SK-N-DZ (cell line): ENCODE results near the gene MCRIP2.
"Not testable (repeated sequence)": the region's sequence is repeated elsewhere in the genome, so short reads cannot be mapped to it uniquely, and the experiment has no call there.

Experiments
- DNase-seq: peaks from one replicate; pipeline ENCODE4 v3.0.0-alpha.2; 2015; ENCODE audit warnings: low spot score

The MCRIP2 gene

GRCh38 chr16:680967-681745, 39.5 kb downstream of the MCRIP2 start:
- no peak for DNase-seq

- no peak for DNase-seq
Measured at GRCh38 chr16:681746-682427, 40.3 kb downstream of the MCRIP2 start.

DNA sequence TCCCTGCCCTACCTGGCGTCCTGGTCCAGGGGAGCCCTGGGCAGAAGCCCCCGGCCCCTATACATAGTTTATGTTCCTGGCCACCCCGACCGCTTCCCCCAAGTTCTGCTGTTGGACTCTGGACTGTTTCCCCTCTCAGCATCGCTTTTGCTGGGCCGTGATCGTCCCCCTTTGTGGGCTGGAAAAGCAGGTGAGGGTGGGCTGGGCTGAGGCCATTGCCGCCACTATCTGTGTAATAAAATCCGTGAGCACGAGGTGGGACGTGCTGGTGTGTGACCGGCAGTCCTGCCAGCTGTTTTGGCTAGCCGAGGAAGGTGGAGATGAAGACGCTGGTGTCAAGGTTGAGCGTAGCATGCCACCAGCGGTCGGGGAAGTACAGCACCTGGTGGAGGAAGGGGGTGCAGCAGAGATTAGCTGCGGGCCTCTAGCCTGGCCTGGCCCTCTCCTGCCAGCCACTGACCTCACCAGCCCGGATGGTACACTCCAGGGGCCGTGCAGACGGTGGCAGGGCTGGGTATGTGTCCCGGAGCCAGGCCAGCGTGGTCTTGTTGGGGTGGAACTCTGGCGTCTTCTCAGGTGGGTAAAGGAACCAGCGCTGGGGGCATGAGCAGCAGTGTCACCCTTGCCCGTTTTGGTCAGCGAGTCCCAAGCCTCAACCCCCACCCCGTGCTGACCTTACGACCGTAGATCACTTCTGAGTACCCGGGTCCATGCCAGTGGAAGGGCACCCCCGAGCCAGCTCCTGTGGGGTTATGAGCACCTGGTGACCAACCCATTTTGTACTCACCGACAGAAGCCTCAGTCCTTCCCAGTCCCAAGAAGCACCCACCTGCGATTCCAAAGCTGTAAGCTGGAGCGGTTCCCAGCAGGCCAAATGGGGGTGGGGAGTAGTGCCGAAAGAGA, 41.1 kb downstream of the MCRIP2 start:
- no peak for DNase-seq

DNA sequence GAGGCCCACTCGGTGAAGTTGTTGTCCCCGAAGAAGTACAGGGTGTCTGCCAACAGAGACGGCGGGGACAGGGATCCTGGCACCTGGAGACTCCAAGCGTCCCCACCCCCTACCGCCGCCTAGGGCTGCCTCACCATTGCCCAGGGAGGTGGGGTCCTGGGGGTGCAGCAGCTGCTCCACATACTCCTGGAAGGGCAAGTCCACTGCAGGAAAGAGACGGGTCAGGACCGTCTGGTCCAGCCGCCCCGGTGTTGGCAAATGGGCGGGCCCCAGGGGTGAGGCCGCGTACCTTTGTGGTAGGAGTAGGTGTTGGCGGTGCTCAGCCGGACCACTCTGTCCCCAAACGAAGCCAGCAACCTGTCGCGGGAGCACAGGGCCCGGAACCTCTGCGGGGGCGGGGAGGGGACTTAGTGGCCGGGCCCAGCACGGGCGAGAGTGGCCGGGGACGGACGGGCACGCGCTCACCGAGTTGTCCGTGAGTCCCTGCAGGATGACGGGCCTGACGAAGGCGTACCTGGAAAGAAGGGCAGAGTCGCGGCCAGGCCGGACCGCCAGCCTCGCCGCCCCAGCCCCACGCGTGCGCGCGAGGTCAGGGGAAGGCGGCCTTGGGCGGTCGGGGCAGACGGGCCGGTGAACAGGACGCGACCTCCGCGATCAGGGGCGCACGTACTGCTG, 41.9 kb downstream of the MCRIP2 start:
- no peak for DNase-seq

GRCh38 chr16:684071-684794, 42.6 kb downstream of the MCRIP2 start, which contains the start of gene JMJD8:
Gene JMJD8, minus strand, starts transcription at chr16:684334. Its CDS starts 15 bp downstream, at chr16:684319.
- peak; percentile 95 for DNase-seq

DNA sequence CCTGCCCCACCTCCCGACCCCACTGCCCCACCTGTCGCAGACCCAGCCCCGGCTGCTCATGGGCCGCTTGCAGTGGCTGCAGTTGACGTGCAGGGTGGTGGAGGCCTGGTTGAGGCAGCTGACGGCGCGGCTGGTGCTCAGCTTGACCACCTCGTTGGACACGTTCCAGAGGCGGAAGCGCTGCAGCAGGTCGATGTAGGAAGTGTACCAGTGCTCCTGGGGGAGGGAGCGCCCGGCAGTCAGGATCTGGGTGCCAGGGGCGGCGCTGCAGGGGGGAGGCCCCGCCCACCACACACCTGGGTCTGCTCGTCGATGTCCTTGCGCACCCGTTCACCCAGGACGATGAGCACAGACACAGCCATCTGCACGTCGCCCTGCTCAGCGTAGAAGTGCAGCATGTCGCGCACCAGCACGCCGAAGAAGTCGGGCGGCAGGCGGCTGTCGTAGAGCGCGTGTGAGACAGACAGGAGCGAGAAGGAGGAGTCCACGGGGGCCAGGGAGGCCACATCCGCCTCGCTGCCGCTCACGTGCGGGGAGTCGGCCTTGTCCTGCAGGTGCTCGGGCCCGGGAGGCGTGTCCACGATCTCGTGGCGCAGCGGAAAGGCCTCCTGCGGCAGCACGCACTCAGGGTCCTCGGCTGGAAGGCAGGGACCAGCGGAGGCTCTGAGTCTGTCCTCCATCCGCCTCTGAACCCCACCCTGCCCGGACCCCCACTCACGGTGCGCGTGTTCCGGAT, 43.5 kb downstream of the MCRIP2 start:
- no peak for DNase-seq

GRCh38 chr16:685967-686366, 44.3 kb downstream of the MCRIP2 start:
- no peak for DNase-seq

GRCh38 chr16:686459-687260, 45.0 kb downstream of the MCRIP2 start:
- DNase-seq: no peak

DNA sequence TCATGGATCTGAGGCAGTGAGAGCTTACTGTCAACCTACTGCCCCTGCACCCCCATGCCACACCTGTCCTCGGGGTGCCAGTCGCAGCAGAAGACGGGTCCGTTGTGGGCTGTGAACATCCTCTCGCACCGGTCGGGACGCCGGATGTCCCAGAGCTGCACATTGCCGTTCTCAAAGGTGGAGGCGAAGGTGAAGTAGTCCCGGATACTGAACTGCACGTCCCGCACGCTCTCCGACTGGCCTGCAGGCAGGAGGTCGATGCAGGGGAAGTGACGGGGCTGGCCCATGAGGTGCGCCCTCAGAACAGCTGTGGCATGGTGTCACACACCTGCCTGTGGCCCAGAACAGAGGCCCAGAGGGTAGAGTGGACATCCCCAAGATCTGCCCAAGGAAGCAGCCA, 45.9 kb downstream of the MCRIP2 start:
- no peak for DNase-seq

GRCh38 chr16:689175-689897, 47.7 kb downstream of the MCRIP2 start:
- DNase-seq: no peak

DNA sequence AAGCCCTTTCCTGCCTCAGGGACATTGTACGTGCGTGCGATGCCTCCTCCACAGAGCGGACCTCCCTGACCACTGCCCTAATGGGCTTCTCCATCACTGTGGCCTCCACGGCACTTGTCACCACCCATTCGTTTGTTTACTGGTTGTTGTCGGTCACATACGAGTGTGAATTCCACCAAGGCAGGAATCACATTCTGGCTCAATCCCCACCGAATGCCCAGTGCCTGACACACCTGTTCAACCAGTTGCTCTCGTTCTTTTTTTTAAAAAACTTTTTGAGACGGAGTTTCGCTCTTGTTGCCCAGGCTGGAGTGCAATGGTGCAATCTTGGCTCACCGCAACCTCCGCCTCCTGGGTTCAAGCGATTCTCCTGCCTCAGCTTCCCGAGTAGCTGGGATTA, 49.6 kb downstream of the MCRIP2 start:
- not testable (repeated sequence) for DNase-seq

- no peak for DNase-seq
Measured at GRCh38 chr16:692356-693108, 50.9 kb downstream of the MCRIP2 start.

DNA sequence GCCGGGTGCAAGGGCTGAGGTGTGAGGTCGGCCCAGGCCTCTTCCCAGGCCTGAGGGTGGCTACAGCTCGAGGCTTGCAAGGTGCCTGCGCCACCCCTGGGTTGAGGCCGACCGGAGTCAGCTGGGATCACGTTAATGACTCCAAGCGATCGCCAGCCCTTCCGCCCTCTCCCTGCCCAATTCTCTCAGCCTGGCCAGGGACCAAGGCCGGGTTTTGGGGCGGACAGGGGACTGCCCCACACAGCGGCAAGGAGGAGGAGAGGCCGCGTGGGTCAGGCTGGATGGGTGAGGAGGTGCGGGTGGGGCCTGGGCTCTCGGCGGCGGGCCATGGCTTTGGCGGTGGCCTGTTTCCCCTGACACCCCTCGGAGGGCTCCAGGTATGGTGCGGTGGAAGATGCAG, 51.7 kb downstream of the MCRIP2 start:
- DNase-seq: no peak

DNA sequence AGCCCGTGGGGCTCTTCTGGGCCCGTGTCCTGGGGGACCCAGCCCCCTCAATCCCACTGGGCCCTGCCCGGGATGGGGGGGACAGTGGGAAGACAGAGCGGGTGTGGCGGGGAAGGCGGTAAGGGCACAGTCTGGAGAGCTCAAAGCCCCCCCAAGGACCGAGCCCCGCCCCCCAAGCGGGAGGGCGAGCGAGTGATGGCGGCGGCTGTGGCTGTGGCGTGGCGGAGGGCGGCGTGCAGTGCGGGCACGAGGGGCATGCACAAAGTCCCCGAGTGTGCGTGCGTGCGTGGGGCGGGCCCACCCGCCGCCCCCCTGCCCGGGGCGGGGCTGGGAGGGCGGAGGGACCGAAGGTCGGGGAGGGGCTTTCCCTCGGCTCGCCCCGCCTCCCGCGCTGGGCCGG, 52.1 kb downstream of the MCRIP2 start:
- no peak for DNase-seq

DNA sequence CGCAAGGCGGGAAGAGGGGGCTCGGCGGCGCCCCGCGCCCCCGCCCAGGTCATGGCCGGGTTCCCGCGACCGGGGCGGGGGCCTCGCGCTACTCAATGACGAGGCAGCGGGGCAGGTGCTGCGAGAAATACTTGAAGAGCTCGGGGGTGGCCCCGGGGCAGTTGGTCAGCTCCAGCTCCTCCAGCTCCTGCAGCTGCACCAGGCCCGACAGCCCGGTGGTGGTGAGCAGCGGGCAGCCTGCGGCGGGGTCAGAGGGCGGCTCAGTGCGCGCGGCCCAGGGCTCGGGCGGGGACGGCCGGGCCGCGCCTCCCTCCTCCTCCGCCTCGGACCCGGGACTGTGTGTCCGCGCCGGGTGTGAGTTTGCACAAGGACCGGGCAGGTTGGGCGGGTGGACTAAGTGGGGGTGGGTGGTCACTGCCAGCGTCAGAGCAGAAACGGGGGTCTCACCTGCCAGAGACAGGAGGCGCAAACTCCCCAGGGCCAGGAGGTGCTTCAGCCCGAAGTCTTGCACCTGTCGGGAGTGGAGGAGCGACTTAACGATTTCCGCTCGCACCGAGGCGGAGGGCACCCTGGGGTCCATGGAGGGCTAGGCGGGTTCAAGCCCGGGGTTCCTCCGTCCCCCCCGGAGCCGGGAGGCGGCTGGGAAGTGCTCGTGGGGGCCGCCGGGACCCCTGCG, 52.7 kb downstream of the MCRIP2 start:
- DNase-seq: no peak

GRCh38 chr16:694863-695354, 53.3 kb downstream of the MCRIP2 start:
- DNase-seq: no peak
